Measurements from ENCODE around the gene STRN3.

STRN3 gene

GRCh38 chr14:31029016-31029970 is 3.1 kb upstream of the STRN3 start:
- Histone ChIP-seq H3K9me3 (ENCODE audit: control insufficient read depth, low read depth, low read length) (no peaks in the 10 kb centered on the region), H3K36me3 (ENCODE audit: control insufficient read depth, low read depth, low read length) (no peaks in the 10 kb centered on the region), H3K4me3 (ENCODE audit: low read length) (no peak overlapping the region), H3K4me1 (ENCODE audit: control insufficient read depth, low read depth, low read length) (peaks cover 8% of the 10 kb centered on the region), H3K27me3 (ENCODE audit: control insufficient read depth, insufficient read depth, low read length) (no peaks in the 10 kb centered on the region), H3K27ac (ENCODE audit: low read length) (no peak overlapping the region), H3K9ac (ENCODE audit: low read length) (no peak overlapping the region)

- no peak overlapping the region for H3K27ac ChIP-seq (ENCODE audit: low read length)
- peaks cover 13% of the 10 kb centered on the region for H3K4me1 ChIP-seq (ENCODE audit: control insufficient read depth, low read depth, low read length)
- no peak overlapping the region for H3K9ac ChIP-seq (ENCODE audit: low read length)
- no peaks in the 10 kb centered on the region for H3K9me3 ChIP-seq (ENCODE audit: control insufficient read depth, low read depth, low read length)
- peaks cover under 1% of the 10 kb centered on the region for H3K36me3 ChIP-seq (ENCODE audit: control insufficient read depth, low read depth, low read length)
- no peaks in the 10 kb centered on the region for H3K27me3 ChIP-seq (ENCODE audit: control insufficient read depth, insufficient read depth, low read length)
- peak overlapping the region; percentile 99 for H3K4me3 ChIP-seq (ENCODE audit: low read length)
Observed at GRCh38 chr14:31027847-31028246, 1.7 kb upstream of the STRN3 start.

GRCh38 chr14:31026450-31027235 is 464 bp upstream of the STRN3 start:
- no peaks in the 10 kb centered on the region for H3K27me3 ChIP-seq (ENCODE audit: control insufficient read depth, insufficient read depth, low read length)
- H3K9me3 ChIP-seq (ENCODE audit: control insufficient read depth, low read depth, low read length), result no peaks in the 10 kb centered on the region
- peaks cover 6% of the 10 kb centered on the region for H3K36me3 ChIP-seq (ENCODE audit: control insufficient read depth, low read depth, low read length)
- peak overlapping the region; percentile 48 for H3K27ac ChIP-seq (ENCODE audit: low read length)
- peaks cover 13% of the 10 kb centered on the region for H3K4me1 ChIP-seq (ENCODE audit: control insufficient read depth, low read depth, low read length)
- H3K9ac ChIP-seq (ENCODE audit: low read length), result peak overlapping the region; percentile 97
- H3K4me3 ChIP-seq (ENCODE audit: low read length), result peak overlapping the region; percentile 99

GRCh38 chr14:31025367-31026076 is 657 bp downstream of the STRN3 start, which contains the start of gene AP4S1:
AP4S1 (plus strand) TSS chr14:31025649; CDS start chr14:31066197, 40,548 bp downstream.
- peaks cover 6% of the 10 kb centered on the region for H3K36me3 ChIP-seq (ENCODE audit: control insufficient read depth, low read depth, low read length)
- H3K9me3 ChIP-seq (ENCODE audit: control insufficient read depth, low read depth, low read length), result no peaks in the 10 kb centered on the region
- peak within 1 kb of the TSS; percentile 93 for H3K27ac ChIP-seq (ENCODE audit: low read length)
- H3K27me3 ChIP-seq (ENCODE audit: control insufficient read depth, insufficient read depth, low read length), result no peaks in the 10 kb centered on the region
- peak within 1 kb of the TSS; percentile 99 for H3K4me3 ChIP-seq (ENCODE audit: low read length)
- peaks cover 13% of the 10 kb centered on the region for H3K4me1 ChIP-seq (ENCODE audit: control insufficient read depth, low read depth, low read length)
- H3K9ac ChIP-seq (ENCODE audit: low read length), result peak within 1 kb of the TSS; percentile 97

GRCh38 chr14:31024577-31025366 is 1.4 kb downstream of the STRN3 start:
- Histone ChIP-seq H3K4me3 (ENCODE audit: low read length) (peak overlapping the region; percentile 99), H3K27ac (ENCODE audit: low read length) (peak overlapping the region; percentile 93), H3K27me3 (ENCODE audit: control insufficient read depth, insufficient read depth, low read length) (no peaks in the 10 kb centered on the region), H3K4me1 (ENCODE audit: control insufficient read depth, low read depth, low read length) (peaks cover 13% of the 10 kb centered on the region), H3K9me3 (ENCODE audit: control insufficient read depth, low read depth, low read length) (no peaks in the 10 kb centered on the region), H3K9ac (ENCODE audit: low read length) (peak overlapping the region; percentile 97), H3K36me3 (ENCODE audit: control insufficient read depth, low read depth, low read length) (peaks cover 6% of the 10 kb centered on the region)

GRCh38 chr14:31024010-31024480 is 2.1 kb downstream of the STRN3 start:
- Histone ChIP-seq H3K4me3 (ENCODE audit: low read length) (peak overlapping the region; percentile 99), H3K4me1 (ENCODE audit: control insufficient read depth, low read depth, low read length) (peaks cover 13% of the 10 kb centered on the region), H3K9me3 (ENCODE audit: control insufficient read depth, low read depth, low read length) (no peaks in the 10 kb centered on the region), H3K27ac (ENCODE audit: low read length) (no peak overlapping the region), H3K36me3 (ENCODE audit: control insufficient read depth, low read depth, low read length) (peaks cover 6% of the 10 kb centered on the region), H3K27me3 (ENCODE audit: control insufficient read depth, insufficient read depth, low read length) (no peaks in the 10 kb centered on the region), H3K9ac (ENCODE audit: low read length) (no peak overlapping the region)

- no peak overlapping the region for H3K4me3 ChIP-seq (ENCODE audit: low read length)
- H3K9ac ChIP-seq (ENCODE audit: low read length), result no peak overlapping the region
- H3K4me1 ChIP-seq (ENCODE audit: control insufficient read depth, low read depth, low read length), result peaks cover 8% of the 10 kb centered on the region
- H3K27me3 ChIP-seq (ENCODE audit: control insufficient read depth, insufficient read depth, low read length), result no peaks in the 10 kb centered on the region
- no peaks in the 10 kb centered on the region for H3K9me3 ChIP-seq (ENCODE audit: control insufficient read depth, low read depth, low read length)
- no peak overlapping the region for H3K27ac ChIP-seq (ENCODE audit: low read length)
- peaks cover 6% of the 10 kb centered on the region for H3K36me3 ChIP-seq (ENCODE audit: control insufficient read depth, low read depth, low read length)
Observed at GRCh38 chr14:31022386-31022785, 3.8 kb downstream of the STRN3 start.

GRCh38 chr14:31021576-31021949 is 4.6 kb downstream of the STRN3 start:
- Histone ChIP-seq H3K4me3 (ENCODE audit: low read length) (no peak overlapping the region), H3K9ac (ENCODE audit: low read length) (no peak overlapping the region), H3K9me3 (ENCODE audit: control insufficient read depth, low read depth, low read length) (no peaks in the 10 kb centered on the region), H3K27me3 (ENCODE audit: control insufficient read depth, insufficient read depth, low read length) (no peaks in the 10 kb centered on the region), H3K4me1 (ENCODE audit: control insufficient read depth, low read depth, low read length) (peaks cover 7% of the 10 kb centered on the region), H3K27ac (ENCODE audit: low read length) (no peak overlapping the region), H3K36me3 (ENCODE audit: control insufficient read depth, low read depth, low read length) (peaks cover 6% of the 10 kb centered on the region)

GRCh38 chr14:31020834-31021575 is 5.2 kb downstream of the STRN3 start:
- H3K4me3 ChIP-seq (ENCODE audit: low read length), result no peak overlapping the region
- H3K36me3 ChIP-seq (ENCODE audit: control insufficient read depth, low read depth, low read length), result peaks cover 6% of the 10 kb centered on the region
- H3K27me3 ChIP-seq (ENCODE audit: control insufficient read depth, insufficient read depth, low read length), result no peaks in the 10 kb centered on the region

GRCh38 chr14:31018057-31018645 is 8.0 kb downstream of the STRN3 start:
- Histone ChIP-seq H3K36me3 (ENCODE audit: control insufficient read depth, low read depth, low read length) (peaks cover 6% of the 10 kb centered on the region), H3K4me3 (ENCODE audit: low read length) (no peak overlapping the region), H3K27me3 (ENCODE audit: control insufficient read depth, insufficient read depth, low read length) (no peaks in the 10 kb centered on the region), H3K27ac (ENCODE audit: low read length) (no peak overlapping the region), H3K9ac (ENCODE audit: low read length) (no peak overlapping the region), H3K9me3 (ENCODE audit: control insufficient read depth, low read depth, low read length) (no peaks in the 10 kb centered on the region), H3K4me1 (ENCODE audit: control insufficient read depth, low read depth, low read length) (no peaks in the 10 kb centered on the region)

More at GRCh38 chr14:31020834-31021575, 5.2 kb downstream of the STRN3 start:
- Histone ChIP-seq H3K9me3 (ENCODE audit: control insufficient read depth, low read depth, low read length) (no peaks in the 10 kb centered on the region), H3K4me1 (ENCODE audit: control insufficient read depth, low read depth, low read length) (peaks cover 7% of the 10 kb centered on the region), H3K27ac (ENCODE audit: low read length) (no peak overlapping the region), H3K9ac (ENCODE audit: low read length) (no peak overlapping the region)

Measured in iPS-18a (cell line).